Daoy (cell line): Measurements from ENCODE around the gene CLEC4A. TPM values are rescaled to one million over a fixed set of nuclear protein-coding genes. Genes with fewer than 3 reads are reported as not detected.

ENCODE experiments used
- total RNA-seq: library from RNA; depleted of rRNA; stranded (reverse); fragments of >200 nt; shearing (Covaris generic); gene quantifications from 2 replicates; pipeline ENCODE4 v1.2.3, GENCODE V29; 2014; rRNA removed

Gene CLEC4A
- total RNA-seq, 1 experiment from 2014 or later = not detected

Other genes with a start within 250 kb of the CLEC4A start
- gene SLC2A3, start 187.4 kb upstream of the CLEC4A start, total RNA-seq = 7.6 and 9.0 TPM in 2 replicates
- gene FOXJ2, start 90.9 kb upstream of the CLEC4A start, total RNA-seq = 4.1 and 5.4 TPM in 2 replicates
- gene C3AR1, start 57.3 kb upstream of the CLEC4A start, total RNA-seq = 0.40 and 0.57 TPM in 2 replicates
- 39.2 and 44.4 TPM in 2 replicates for gene NECAP1, start 41.3 kb upstream of the CLEC4A start, total RNA-seq
- gene ZNF705A, start 33.4 kb downstream of the CLEC4A start, total RNA-seq = not detected in 2 replicates
- gene FAM90A1, start 104.0 kb downstream of the CLEC4A start, total RNA-seq = 0.17 TPM in 1 of 2 replicates, not detected in the other